Stimulated activated naive B cell treated with anti-CD40 and anti-IgM and Interleukin-4, amounts not matched to agents 10 μg/mL and 1 μg/mL and 100 μg/mL, for 72 hours (primary cell): ENCODE measurements around the gene LRRC52.

Experiments used
- ATAC-seq, 2 donors: fragments of 150-1000 bp; cut with Tn5 transposase; replicated peaks; 2 replicates each; pipeline ENCODE4 v1.10.0; 2021; ENCODE audit warnings: moderate library complexity in 1 of 2
- DNase-seq: peaks from one replicate; pipeline ENCODE4 v3.0.0; 2021
- H3K27ac Mint-ChIP-seq: one replicate; pipeline ENCODE4 v1.8.0; 2022; ENCODE audit warnings: mild to moderate bottlenecking, mixed read lengths
- H3K27me3 Mint-ChIP-seq, 2 donors: one replicate each; pipeline ENCODE4 v1.8.0; 2022; ENCODE audit warnings: mixed read lengths in 2 of 2
- H3K36me3 Mint-ChIP-seq, 2 donors: one replicate each; pipeline ENCODE4 v1.8.0; 2022; ENCODE audit warnings: mixed read lengths in 2 of 2, mild to moderate bottlenecking in 1 of 2
- H3K4me1 Mint-ChIP-seq, 2 donors: one replicate each; pipeline ENCODE4 v1.8.0; 2022; ENCODE audit warnings: mixed read lengths in 2 of 2, mild to moderate bottlenecking in 1 of 2
- H3K4me3 Mint-ChIP-seq, 2 donors: one replicate each; pipeline ENCODE4 v1.8.0; 2022; ENCODE audit warnings: mild to moderate bottlenecking in 2 of 2, mixed read lengths in 2 of 2, moderate library complexity in 1 of 2
- H3K9me3 Mint-ChIP-seq, 2 donors: one replicate each; pipeline ENCODE4 v1.8.0; 2022; ENCODE audit warnings: mixed read lengths in 2 of 2, mild to moderate bottlenecking in 1 of 2

LRRC52 gene

GRCh38 chr1:165551469-165551868, 7.7 kb downstream of the LRRC52 start:
- Mint-ChIP-seq H3K27me3 (peaks cover 42 to 64% of the 10 kb centered on the region in 2 donors), H3K36me3 (no peaks in the 10 kb centered on the region), H3K9me3 (no peaks in the 10 kb centered on the region), H3K4me3 (no peak overlapping the region), H3K27ac (no peak overlapping the region), H3K4me1 (no peaks in the 10 kb centered on the region)
- DNase-seq (no peak), ATAC-seq (no peak)

GRCh38 chr1:165560883-165561656, 17.3 kb downstream of the LRRC52 start:
- Mint-ChIP-seq H3K4me3 (no peak overlapping the region), H3K27me3 (peaks cover 23 to 33% of the 10 kb centered on the region in 2 donors), H3K9me3 (no peaks in the 10 kb centered on the region), H3K27ac (no peak overlapping the region), H3K36me3 (no peaks in the 10 kb centered on the region), H3K4me1 (no peaks in the 10 kb centered on the region)
- no peak for DNase-seq
- no peak for ATAC-seq

- Mint-ChIP-seq H3K9me3 (no peaks in the 10 kb centered on the region), H3K4me3 (no peak overlapping the region), H3K27me3 (peaks cover 37% of the 10 kb centered on the region in 2 donors), H3K4me1 (no peaks in the 10 kb centered on the region), H3K36me3 (no peaks in the 10 kb centered on the region), H3K27ac (no peak overlapping the region)
- ATAC-seq: no peak
- DNase-seq: no peak
These were observed 18.8 kb downstream of the LRRC52 start for GRCh38 chr1:165562571-165562970.

- DNase-seq (no peak), ATAC-seq (no peak)
- H3K36me3 Mint-ChIP-seq: no peaks in the 10 kb centered on the region
- no peaks in the 10 kb centered on the region for H3K9me3 Mint-ChIP-seq
- H3K27me3 Mint-ChIP-seq: peaks cover 36 to 44% of the 10 kb centered on the region in 2 donors
- H3K4me3 Mint-ChIP-seq: no peak overlapping the region
- H3K4me1 Mint-ChIP-seq: no peaks in the 10 kb centered on the region
- H3K27ac Mint-ChIP-seq: no peak overlapping the region
These were observed 19.8 kb downstream of the LRRC52 start for GRCh38 chr1:165563551-165563950.

- no peak for DNase-seq
- no peak for ATAC-seq
- H3K9me3 Mint-ChIP-seq: no peaks in the 10 kb centered on the region
- H3K36me3 Mint-ChIP-seq: no peaks in the 10 kb centered on the region
- H3K27me3 Mint-ChIP-seq: peaks cover 38 to 47% of the 10 kb centered on the region in 2 donors
- no peak overlapping the region for H3K4me3 Mint-ChIP-seq
- no peaks in the 10 kb centered on the region for H3K4me1 Mint-ChIP-seq
- no peak overlapping the region for H3K27ac Mint-ChIP-seq
These were observed 20.8 kb downstream of the LRRC52 start for GRCh38 chr1:165564561-165564960.

- H3K4me3 Mint-ChIP-seq: no peak overlapping the region
- H3K9me3 Mint-ChIP-seq: no peaks in the 10 kb centered on the region
- H3K27ac Mint-ChIP-seq: no peak overlapping the region
- no peaks in the 10 kb centered on the region for H3K4me1 Mint-ChIP-seq
- ATAC-seq (no peak), DNase-seq (no peak)
- H3K27me3 Mint-ChIP-seq: peaks cover 41 to 52% of the 10 kb centered on the region in 2 donors
- no peaks in the 10 kb centered on the region for H3K36me3 Mint-ChIP-seq
These were observed 22.1 kb downstream of the LRRC52 start for GRCh38 chr1:165565751-165566490.

- Mint-ChIP-seq H3K27ac (no peak overlapping the region), H3K9me3 (no peaks in the 10 kb centered on the region), H3K4me1 (no peaks in the 10 kb centered on the region), H3K4me3 (no peak overlapping the region), H3K27me3 (peaks cover 40 to 49% of the 10 kb centered on the region in 2 donors), H3K36me3 (no peaks in the 10 kb centered on the region)
- ATAC-seq: no peak
- no peak for DNase-seq
These were observed 26.3 kb downstream of the LRRC52 start for GRCh38 chr1:165570078-165570477.

GRCh38 chr1:165573787-165574186, 30.0 kb downstream of the LRRC52 start:
- DNase-seq (no peak), ATAC-seq (no peak)
- no peak overlapping the region for H3K4me3 Mint-ChIP-seq
- no peaks in the 10 kb centered on the region for H3K9me3 Mint-ChIP-seq
- no peaks in the 10 kb centered on the region for H3K4me1 Mint-ChIP-seq
- H3K27me3 Mint-ChIP-seq: peaks cover 26 to 30% of the 10 kb centered on the region in 2 donors
- H3K36me3 Mint-ChIP-seq: no peaks in the 10 kb centered on the region
- no peak overlapping the region for H3K27ac Mint-ChIP-seq

GRCh38 chr1:165574295-165574694, 30.5 kb downstream of the LRRC52 start:
- H3K27ac Mint-ChIP-seq: no peak overlapping the region
- no peaks in the 10 kb centered on the region for H3K4me1 Mint-ChIP-seq
- H3K9me3 Mint-ChIP-seq: no peaks in the 10 kb centered on the region
- peaks cover 30% of the 10 kb centered on the region in 2 donors for H3K27me3 Mint-ChIP-seq
- H3K4me3 Mint-ChIP-seq: no peak overlapping the region
- ATAC-seq: no peak
- no peak for DNase-seq
- H3K36me3 Mint-ChIP-seq: no peaks in the 10 kb centered on the region

GRCh38 chr1:165575468-165576099, 31.8 kb downstream of the LRRC52 start:
- Mint-ChIP-seq H3K4me1 (no peaks in the 10 kb centered on the region), H3K4me3 (no peak overlapping the region), H3K27me3 (peaks cover 24 to 30% of the 10 kb centered on the region in 2 donors), H3K27ac (no peak overlapping the region), H3K9me3 (no peaks in the 10 kb centered on the region), H3K36me3 (no peaks in the 10 kb centered on the region)
- DNase-seq (no peak), ATAC-seq (no peak)

- H3K27ac Mint-ChIP-seq: no peak overlapping the region
- H3K4me3 Mint-ChIP-seq: no peak overlapping the region
- H3K27me3 Mint-ChIP-seq: peaks cover 21 to 31% of the 10 kb centered on the region in 2 donors
- no peaks in the 10 kb centered on the region for H3K9me3 Mint-ChIP-seq
- no peaks in the 10 kb centered on the region for H3K4me1 Mint-ChIP-seq
- DNase-seq (no peak), ATAC-seq (no peak)
- no peaks in the 10 kb centered on the region for H3K36me3 Mint-ChIP-seq
These were observed 32.7 kb downstream of the LRRC52 start for GRCh38 chr1:165576536-165576935.

- no peak overlapping the region for H3K27ac Mint-ChIP-seq
- DNase-seq (no peak), ATAC-seq (no peak)
- no peaks in the 10 kb centered on the region for H3K36me3 Mint-ChIP-seq
- no peaks in the 10 kb centered on the region for H3K9me3 Mint-ChIP-seq
- H3K4me1 Mint-ChIP-seq: no peaks in the 10 kb centered on the region
- H3K4me3 Mint-ChIP-seq: no peak overlapping the region
- H3K27me3 Mint-ChIP-seq: peaks cover 18 to 30% of the 10 kb centered on the region in 2 donors
These were observed 33.9 kb downstream of the LRRC52 start for GRCh38 chr1:165577707-165578106.

- H3K9me3 Mint-ChIP-seq: no peaks in the 10 kb centered on the region
- H3K4me3 Mint-ChIP-seq: no peak overlapping the region
- H3K27me3 Mint-ChIP-seq: peaks cover 28 to 36% of the 10 kb centered on the region in 2 donors
- ATAC-seq (no peak), DNase-seq (no peak)
- H3K36me3 Mint-ChIP-seq: no peaks in the 10 kb centered on the region
- H3K4me1 Mint-ChIP-seq: no peaks in the 10 kb centered on the region
- no peak overlapping the region for H3K27ac Mint-ChIP-seq
These were observed 37.4 kb downstream of the LRRC52 start for GRCh38 chr1:165580931-165581871.

- Mint-ChIP-seq H3K4me1 (no peaks in the 10 kb centered on the region), H3K36me3 (no peaks in the 10 kb centered on the region), H3K27ac (no peak overlapping the region), H3K27me3 (peaks cover 33 to 39% of the 10 kb centered on the region in 2 donors), H3K9me3 (no peaks in the 10 kb centered on the region), H3K4me3 (no peak overlapping the region)
- DNase-seq (no peak), ATAC-seq (no peak)
These were observed 38.1 kb downstream of the LRRC52 start for GRCh38 chr1:165581926-165582325.
